GM23338 (cell line): ENCODE measurements around the gene ATF5. TPM values are rescaled to one million over a fixed set of nuclear protein-coding genes. Genes with fewer than 3 reads are reported as not detected.

Source experiments
- ATAC-seq: fragments of 200-7000 bp; cut with Tn5 transposase; 3 replicates; pipeline ENCODE4 v1.9.1; 2020
- DNase-seq: peaks from one replicate; pipeline ENCODE4 v3.0.0-alpha.2; 2015; ENCODE audit warnings: low spot score
- H2AFZ ChIP-seq: fragments of 200-600 bp; sonication (generic); 2 replicates; pipeline ENCODE4 v1.8.0; 2016; ENCODE audit warnings: antibody characterized with exemption, mild to moderate bottlenecking, moderate library complexity
- H3F3A ChIP-seq: fragments of 200-600 bp; sonication (generic); replicated peaks from 2 replicates; pipeline ENCODE4 v1.8.0; 2017; ENCODE audit warnings: antibody characterized with exemption, mixed run types, low read depth
- H3K27ac ChIP-seq: fragments of 200-600 bp; sonication (generic); 2 replicates; pipeline ENCODE4 v1.6.1; 2016; ENCODE audit warnings: low read depth
- H3K27me3 ChIP-seq: fragments of 200-600 bp; sonication (generic); 2 replicates; pipeline ENCODE4 v1.8.0; 2016; ENCODE audit warnings: mild to moderate bottlenecking, mixed run types, moderate library complexity; ENCODE audit not compliant: insufficient read depth
- H3K36me3 ChIP-seq: fragments of 200-600 bp; sonication (generic); 2 replicates; pipeline ENCODE4 v1.8.0; 2016; ENCODE audit warnings: mild to moderate bottlenecking; ENCODE audit not compliant: insufficient read depth
- H3K4me1 ChIP-seq: fragments of 200-600 bp; sonication (generic); 2 replicates; pipeline ENCODE4 v1.8.0; 2016; ENCODE audit warnings: mild to moderate bottlenecking, moderate library complexity; ENCODE audit not compliant: insufficient read depth
- H3K4me2 ChIP-seq: fragments of 200-600 bp; sonication (generic); 2 replicates; pipeline ENCODE4 v1.7.1; 2017; ENCODE audit warnings: mixed run types
- H3K4me3 ChIP-seq: fragments of 200-600 bp; sonication (generic); 2 replicates; pipeline ENCODE4 v1.6.1; 2016; ENCODE audit warnings: mixed run types
- H3K79me2 ChIP-seq: fragments of 200-600 bp; sonication (generic); replicated peaks from 2 replicates; pipeline ENCODE4 v1.8.0; 2017; ENCODE audit warnings: mild to moderate bottlenecking; ENCODE audit not compliant: insufficient read depth
- H3K9me2 ChIP-seq: fragments of 200-600 bp; sonication (generic); 2 replicates; pipeline ENCODE4 v1.8.0; 2017; ENCODE audit not compliant: insufficient read depth
- H4K20me1 ChIP-seq: fragments of 200-600 bp; sonication (generic); replicated peaks from 2 replicates; pipeline ENCODE4 v1.8.0; 2017; ENCODE audit warnings: mild to moderate bottlenecking; ENCODE audit not compliant: insufficient read depth
- H3K27ac Mint-ChIP-seq: 2 replicates; pipeline ENCODE4 v1.8.0; 2020; ENCODE audit warnings: inconsistent platforms, mild to moderate bottlenecking, moderate library complexity, mixed read lengths
- H3K27me3 Mint-ChIP-seq: 3 replicates; pipeline ENCODE4 v1.8.0; 2022; ENCODE audit warnings: low read depth, mild to moderate bottlenecking, moderate library complexity, mixed read lengths, inconsistent platforms; ENCODE audit not compliant: insufficient read depth, poor library complexity
- H3K36me3 Mint-ChIP-seq: 3 replicates; pipeline ENCODE4 v1.8.0; 2021; ENCODE audit warnings: low read depth, mild to moderate bottlenecking, inconsistent platforms, moderate library complexity, mixed read lengths
- H3K4me1 Mint-ChIP-seq: 3 replicates; pipeline ENCODE4 v1.8.0; 2020; ENCODE audit warnings: mild to moderate bottlenecking, inconsistent platforms, mixed read lengths
- H3K4me3 Mint-ChIP-seq: 3 replicates; pipeline ENCODE4 v1.8.0; 2021; ENCODE audit warnings: moderate library complexity, mild to moderate bottlenecking, inconsistent platforms, mixed read lengths
- H3K9me3 Mint-ChIP-seq: 3 replicates; pipeline ENCODE4 v1.8.0; 2020; ENCODE audit warnings: moderate library complexity, mild to moderate bottlenecking, inconsistent platforms, mixed read lengths
- CREB1 ChIP-seq: fragments of 250-450 bp; sonication (Bioruptor Pico); IDR thresholded peaks from 2 replicates; pipeline ENCODE4 v1.5.0; 2020; ENCODE audit warnings: low read depth, mild to moderate bottlenecking, moderate library complexity
- EZH2 ChIP-seq: fragments of 200-600 bp; sonication (generic); IDR thresholded peaks from one replicate; pipeline ENCODE4 v1.8.0; 2017; ENCODE audit warnings: antibody characterized with exemption, mild to moderate bottlenecking, low read depth; ENCODE audit not compliant: unreplicated experiment
- EZH2phosphoT487 ChIP-seq: fragments of 200-600 bp; sonication (generic); IDR thresholded peaks from one replicate; pipeline ENCODE4 v1.8.1; 2018; ENCODE audit warnings: antibody characterized with exemption; ENCODE audit not compliant: unreplicated experiment
- JUNB ChIP-seq: IDR thresholded peaks from one replicate; pipeline ENCODE4 v1.6.1; 2016; ENCODE audit warnings: antibody characterized with exemption; ENCODE audit not compliant: unreplicated experiment
- POLR2AphosphoS5 ChIP-seq: IDR thresholded peaks from 2 replicates; pipeline ENCODE4 v1.6.1; 2016; ENCODE audit warnings: antibody characterized with exemption, low read depth
- STAT1 ChIP-seq: IDR thresholded peaks from one replicate; pipeline ENCODE4 v1.6.1; 2016; ENCODE audit warnings: antibody characterized with exemption; ENCODE audit not compliant: unreplicated experiment
- ZNF114 ChIP-seq: fragments of 250-450 bp; sonication (Bioruptor Pico); IDR thresholded peaks from 2 replicates; pipeline ENCODE4 v1.5.0; 2020; ENCODE audit warnings: mild to moderate bottlenecking, moderate library complexity
- polyA plus RNA-seq: library from polyadenylated mRNA; unstranded; fragments of >200 nt; fragmentation: Nextera tagmentation; extraction: Ambion mirVana; gene quantifications from 2 replicates; pipeline ENCODE4 v1.2.1, GENCODE V29; 2016
- total RNA-seq: library from RNA; depleted of rRNA; stranded (reverse); fragments of >200 nt; shearing (Covaris generic); gene quantifications from 2 replicates; pipeline ENCODE4 v1.2.3, GENCODE V29; 2014
- TF ChIP-seq, protein P1 (sequence below): IDR thresholded peaks from 2 replicates; pipeline ENCODE4 v1.6.1; 2016; ENCODE audit warnings: antibody characterized with exemption
- TF ChIP-seq, protein P2 (sequence below), 2 experiments: fragments of 200-600 bp in 1 of 2; sonication (generic) in 1 of 2; conservative IDR thresholded peaks; 2 replicates each; pipeline versions ENCODE4 v1.5.1 to v1.6.1; 2016 to 2017; ENCODE audit warnings: antibody characterized with exemption in 2 of 2, low read depth in 2 of 2, mild to moderate bottlenecking in 2 of 2, moderate library complexity in 1 of 2
- TF ChIP-seq, protein P3 (sequence below): IDR thresholded peaks from one replicate; pipeline ENCODE4 v1.6.1; 2018; ENCODE audit warnings: antibody characterized with exemption; ENCODE audit not compliant: unreplicated experiment

Gene ATF5
- total and polyA plus RNA-seq, 2 experiments from 2014 or later: 7.4 to 9.6 TPM

DNA sequence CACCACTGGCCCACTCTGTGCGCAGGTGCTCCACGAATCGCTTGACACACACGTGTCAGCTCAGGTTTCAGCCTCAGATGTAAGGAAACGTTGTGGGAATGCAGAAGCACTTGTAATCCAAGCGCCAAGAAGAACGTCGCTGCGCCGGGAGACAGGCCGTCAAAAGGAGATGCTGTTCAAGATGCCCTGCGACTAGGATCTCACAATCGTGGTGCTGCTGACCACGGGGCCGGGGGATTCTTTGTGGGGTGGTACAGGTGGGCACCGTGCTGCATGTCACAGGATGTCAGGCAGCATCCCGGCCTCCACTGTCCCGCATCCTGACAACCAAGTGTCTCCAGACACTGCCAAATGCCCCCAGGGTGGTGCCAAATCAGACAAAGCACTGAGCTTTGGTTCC lies 48.9 kb downstream of the ATF5 start (continued):
- TF ChIP-seq, protein P1, sequence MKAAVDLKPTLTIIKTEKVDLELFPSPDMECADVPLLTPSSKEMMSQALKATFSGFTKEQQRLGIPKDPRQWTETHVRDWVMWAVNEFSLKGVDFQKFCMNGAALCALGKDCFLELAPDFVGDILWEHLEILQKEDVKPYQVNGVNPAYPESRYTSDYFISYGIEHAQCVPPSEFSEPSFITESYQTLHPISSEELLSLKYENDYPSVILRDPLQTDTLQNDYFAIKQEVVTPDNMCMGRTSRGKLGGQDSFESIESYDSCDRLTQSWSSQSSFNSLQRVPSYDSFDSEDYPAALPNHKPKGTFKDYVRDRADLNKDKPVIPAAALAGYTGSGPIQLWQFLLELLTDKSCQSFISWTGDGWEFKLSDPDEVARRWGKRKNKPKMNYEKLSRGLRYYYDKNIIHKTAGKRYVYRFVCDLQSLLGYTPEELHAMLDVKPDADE: no peak
- TF ChIP-seq EZH2: no peak
- no peak for TF ChIP-seq POLR2AphosphoS5
- TF ChIP-seq ZNF114 (CRISPR knock-in tag): no peak

DNA sequence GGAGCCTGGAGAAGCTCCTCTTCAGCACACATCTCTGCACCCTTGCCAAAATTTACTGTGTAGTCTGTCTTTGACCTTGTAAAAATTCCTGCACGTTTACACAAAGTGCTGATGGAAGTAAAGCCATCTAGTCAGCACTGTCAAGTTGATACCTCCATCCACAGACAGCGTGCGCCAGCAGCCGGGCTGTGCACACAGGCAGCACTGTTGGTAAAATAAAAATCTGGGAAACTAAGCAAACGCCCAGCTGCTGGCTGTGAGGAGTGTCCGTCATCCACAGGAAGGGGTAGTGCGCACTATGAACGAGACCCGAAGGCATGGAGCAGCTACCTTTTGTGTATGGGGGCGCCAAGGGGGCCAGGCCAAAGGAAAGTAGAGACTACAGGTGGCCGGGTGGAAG lies 49.3 kb downstream of the ATF5 start:
- H2AFZ ChIP-seq: no peak overlapping the region
- no peaks in the 10 kb centered on the region for H3K79me2 ChIP-seq
- H3K4me3 ChIP-seq: no peak overlapping the region
- H3K4me1 Mint-ChIP-seq: no peaks in the 10 kb centered on the region
- no peak overlapping the region for H3K27ac Mint-ChIP-seq
- no peaks in the 10 kb centered on the region for H3K36me3 ChIP-seq
- H3K4me1 ChIP-seq: no peaks in the 10 kb centered on the region
- H3K4me3 Mint-ChIP-seq: no peak overlapping the region
- no peaks in the 10 kb centered on the region for H3K27me3 ChIP-seq
- H3K36me3 Mint-ChIP-seq: no peaks in the 10 kb centered on the region; the same call in none of the 3 replicates
- no peak for DNase-seq
- H3K9me3 Mint-ChIP-seq: no peaks in the 10 kb centered on the region; the same call in 2 of the 3 replicates
- no peaks in the 10 kb centered on the region for H4K20me1 ChIP-seq
- H3K9me2 ChIP-seq: no peaks in the 10 kb centered on the region
- ATAC-seq: no peak
- no peak for TF ChIP-seq CREB1 (CRISPR knock-in tag)
- no peak for TF ChIP-seq JUNB
- no peak for TF ChIP-seq EZH2phosphoT487
- no peak for TF ChIP-seq STAT1
- TF ChIP-seq, protein P2, sequence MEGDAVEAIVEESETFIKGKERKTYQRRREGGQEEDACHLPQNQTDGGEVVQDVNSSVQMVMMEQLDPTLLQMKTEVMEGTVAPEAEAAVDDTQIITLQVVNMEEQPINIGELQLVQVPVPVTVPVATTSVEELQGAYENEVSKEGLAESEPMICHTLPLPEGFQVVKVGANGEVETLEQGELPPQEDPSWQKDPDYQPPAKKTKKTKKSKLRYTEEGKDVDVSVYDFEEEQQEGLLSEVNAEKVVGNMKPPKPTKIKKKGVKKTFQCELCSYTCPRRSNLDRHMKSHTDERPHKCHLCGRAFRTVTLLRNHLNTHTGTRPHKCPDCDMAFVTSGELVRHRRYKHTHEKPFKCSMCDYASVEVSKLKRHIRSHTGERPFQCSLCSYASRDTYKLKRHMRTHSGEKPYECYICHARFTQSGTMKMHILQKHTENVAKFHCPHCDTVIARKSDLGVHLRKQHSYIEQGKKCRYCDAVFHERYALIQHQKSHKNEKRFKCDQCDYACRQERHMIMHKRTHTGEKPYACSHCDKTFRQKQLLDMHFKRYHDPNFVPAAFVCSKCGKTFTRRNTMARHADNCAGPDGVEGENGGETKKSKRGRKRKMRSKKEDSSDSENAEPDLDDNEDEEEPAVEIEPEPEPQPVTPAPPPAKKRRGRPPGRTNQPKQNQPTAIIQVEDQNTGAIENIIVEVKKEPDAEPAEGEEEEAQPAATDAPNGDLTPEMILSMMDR (conservative IDR thresholded peaks at IDR 0.05; ENCODE audit: low read depth in 2 of 2): no peak
- no peaks in the 10 kb centered on the region for H3F3A ChIP-seq
- H3K4me2 ChIP-seq: no peak overlapping the region
- H3K27ac ChIP-seq: no peak overlapping the region
- peaks cover 8% of the 10 kb centered on the region for H3K27me3 Mint-ChIP-seq

DNA sequence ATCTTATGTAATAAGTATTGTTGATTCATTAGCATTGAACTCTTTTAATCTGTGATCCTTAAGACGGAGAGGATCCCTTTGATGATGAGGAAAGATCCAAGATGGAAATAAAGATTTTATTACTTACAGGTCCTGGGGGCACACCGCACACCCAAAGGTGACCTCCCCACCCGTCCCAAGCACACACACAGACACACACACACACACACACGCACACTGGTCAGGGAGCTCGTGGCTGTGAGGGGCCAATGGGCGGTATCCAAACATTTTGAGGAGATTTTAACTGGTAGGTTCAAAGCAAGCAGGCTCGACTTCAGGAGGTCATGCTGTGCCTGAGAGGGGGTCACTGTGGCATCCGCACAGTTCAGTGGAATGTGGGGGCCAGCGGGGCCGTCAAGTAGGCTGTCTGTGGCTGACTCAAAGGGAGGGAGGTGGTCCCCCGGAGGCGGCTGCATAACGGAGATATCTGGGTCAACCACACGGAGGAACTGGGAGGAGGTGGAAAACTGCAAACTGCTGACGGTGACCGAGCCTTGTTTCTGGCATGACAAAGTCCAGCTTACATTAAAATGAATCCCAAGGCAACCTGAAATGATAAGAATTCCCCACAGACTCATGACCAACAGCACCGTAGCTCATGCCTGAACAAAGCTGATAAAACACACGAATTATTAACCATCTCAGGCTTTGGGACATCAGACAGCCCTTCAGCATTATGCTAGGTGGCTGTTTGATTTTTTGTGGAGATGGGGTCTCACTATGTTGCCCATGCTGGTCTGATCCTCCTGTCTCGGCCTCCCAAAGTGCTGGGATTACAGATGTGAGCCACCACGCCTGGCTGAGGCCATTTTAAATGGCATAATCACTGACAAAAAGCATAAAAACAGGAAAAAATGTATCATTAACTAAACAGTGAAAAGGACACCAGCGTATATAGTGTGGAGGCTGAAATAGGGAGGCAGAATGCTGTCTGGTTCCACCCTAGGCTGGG lies 52.9 kb downstream of the ATF5 start:
- Mint-ChIP-seq H3K4me1 (no peaks in the 10 kb centered on the region), H3K4me3 (no peak overlapping the region), H3K27ac (0 out of 2 replicates have a peak overlapping the region, but pooled peaks have one; percentile 16), H3K36me3 (no peaks in the 10 kb centered on the region; the same call in none of the 3 replicates), H3K27me3 (peaks cover 3% of the 10 kb centered on the region), H3K9me3 (no peaks in the 10 kb centered on the region; the same call in 1 of the 3 replicates)
- H3K79me2 ChIP-seq: no peaks in the 10 kb centered on the region
- no peak for DNase-seq
- no peaks in the 10 kb centered on the region for H4K20me1 ChIP-seq
- no peaks in the 10 kb centered on the region for H3K27me3 ChIP-seq
- H3K4me2 ChIP-seq: no peak overlapping the region
- no peaks in the 10 kb centered on the region for H3F3A ChIP-seq
- no peaks in the 10 kb centered on the region for H3K9me2 ChIP-seq
- no peak for ATAC-seq
- no peak overlapping the region for H2AFZ ChIP-seq
- no peak overlapping the region for H3K4me3 ChIP-seq
- no peaks in the 10 kb centered on the region for H3K36me3 ChIP-seq
- H3K4me1 ChIP-seq: no peaks in the 10 kb centered on the region
- H3K27ac ChIP-seq: no peak overlapping the region
- TF ChIP-seq, protein P1: no peak
- TF ChIP-seq, protein P2 (conservative IDR thresholded peaks at IDR 0.05; ENCODE audit: low read depth in 2 of 2): no peak
- TF ChIP-seq EZH2: no peak
- TF ChIP-seq, protein P3, sequence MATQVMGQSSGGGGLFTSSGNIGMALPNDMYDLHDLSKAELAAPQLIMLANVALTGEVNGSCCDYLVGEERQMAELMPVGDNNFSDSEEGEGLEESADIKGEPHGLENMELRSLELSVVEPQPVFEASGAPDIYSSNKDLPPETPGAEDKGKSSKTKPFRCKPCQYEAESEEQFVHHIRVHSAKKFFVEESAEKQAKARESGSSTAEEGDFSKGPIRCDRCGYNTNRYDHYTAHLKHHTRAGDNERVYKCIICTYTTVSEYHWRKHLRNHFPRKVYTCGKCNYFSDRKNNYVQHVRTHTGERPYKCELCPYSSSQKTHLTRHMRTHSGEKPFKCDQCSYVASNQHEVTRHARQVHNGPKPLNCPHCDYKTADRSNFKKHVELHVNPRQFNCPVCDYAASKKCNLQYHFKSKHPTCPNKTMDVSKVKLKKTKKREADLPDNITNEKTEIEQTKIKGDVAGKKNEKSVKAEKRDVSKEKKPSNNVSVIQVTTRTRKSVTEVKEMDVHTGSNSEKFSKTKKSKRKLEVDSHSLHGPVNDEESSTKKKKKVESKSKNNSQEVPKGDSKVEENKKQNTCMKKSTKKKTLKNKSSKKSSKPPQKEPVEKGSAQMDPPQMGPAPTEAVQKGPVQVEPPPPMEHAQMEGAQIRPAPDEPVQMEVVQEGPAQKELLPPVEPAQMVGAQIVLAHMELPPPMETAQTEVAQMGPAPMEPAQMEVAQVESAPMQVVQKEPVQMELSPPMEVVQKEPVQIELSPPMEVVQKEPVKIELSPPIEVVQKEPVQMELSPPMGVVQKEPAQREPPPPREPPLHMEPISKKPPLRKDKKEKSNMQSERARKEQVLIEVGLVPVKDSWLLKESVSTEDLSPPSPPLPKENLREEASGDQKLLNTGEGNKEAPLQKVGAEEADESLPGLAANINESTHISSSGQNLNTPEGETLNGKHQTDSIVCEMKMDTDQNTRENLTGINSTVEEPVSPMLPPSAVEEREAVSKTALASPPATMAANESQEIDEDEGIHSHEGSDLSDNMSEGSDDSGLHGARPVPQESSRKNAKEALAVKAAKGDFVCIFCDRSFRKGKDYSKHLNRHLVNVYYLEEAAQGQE: no peak
- no peak for TF ChIP-seq STAT1
- no peak for TF ChIP-seq EZH2phosphoT487
